KOPT-K1 (cell line): Measurements from ENCODE around the gene PDCD1.

Source experiments
- H3K27ac ChIP-seq: fragments of 200-600 bp; sonication (generic); 2 replicates; pipeline ENCODE4 v1.5.1; 2016; ENCODE audit warnings: antibody characterized with exemption, mild to moderate bottlenecking, low read depth, low read length; ENCODE audit not compliant: poor library complexity, severe bottlenecking
- H3K36me3 ChIP-seq: fragments of 200-600 bp; sonication (generic); 2 replicates; pipeline ENCODE4 v1.5.1; 2017; ENCODE audit warnings: antibody characterized with exemption, mild to moderate bottlenecking, low read length, moderate library complexity; ENCODE audit not compliant: insufficient read depth
- H3K9me3 ChIP-seq: fragments of 200-600 bp; sonication (generic); 2 replicates; pipeline ENCODE4 v1.5.1; 2017; ENCODE audit warnings: antibody characterized with exemption, low read length, mild to moderate bottlenecking; ENCODE audit not compliant: insufficient read depth, poor library complexity, severe bottlenecking

Gene PDCD1

DNA sequence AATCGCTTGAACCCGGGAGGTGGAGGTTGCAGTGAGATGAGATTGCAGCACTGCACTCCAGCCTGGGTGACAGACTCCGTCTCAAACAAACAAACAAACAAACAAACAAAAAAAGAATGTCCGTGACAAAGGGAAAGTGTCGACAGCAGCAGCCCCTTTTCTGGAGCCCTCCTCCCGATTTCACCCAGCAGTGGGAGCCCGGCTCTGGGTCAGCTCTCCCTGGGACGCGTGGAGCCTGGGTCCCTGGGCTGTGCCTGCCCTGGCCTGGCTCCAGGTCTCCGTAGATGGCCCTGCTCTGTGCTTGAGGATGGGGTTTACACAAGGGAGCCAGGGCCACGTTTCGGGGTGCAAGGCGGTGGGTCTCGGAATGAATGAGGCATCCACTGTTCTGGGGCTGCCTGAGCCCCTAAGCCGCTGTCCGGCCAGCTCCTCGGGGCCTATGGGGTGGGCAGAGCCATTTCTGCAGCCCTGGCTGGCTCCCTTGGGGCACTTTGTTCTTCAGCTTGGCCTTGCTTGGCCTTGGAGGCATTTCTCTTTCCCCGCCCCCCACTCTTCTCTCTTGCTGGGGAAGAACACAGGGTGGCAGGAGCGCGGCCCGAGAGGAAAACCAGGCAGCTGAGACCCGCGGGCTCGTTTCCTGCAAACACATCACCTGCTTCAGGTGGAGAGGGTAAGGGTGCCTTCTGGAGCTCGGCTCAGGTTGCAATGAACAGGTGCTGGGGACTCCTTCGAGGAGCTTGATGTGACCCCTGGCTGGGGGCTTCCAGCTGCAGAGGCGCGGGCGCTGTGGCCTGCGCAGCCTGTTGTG is 40.0 kb upstream of the PDCD1 start:
- H3K9me3 ChIP-seq, result no peaks in the 10 kb centered on the region
- H3K27ac ChIP-seq, result no peak overlapping the region

DNA sequence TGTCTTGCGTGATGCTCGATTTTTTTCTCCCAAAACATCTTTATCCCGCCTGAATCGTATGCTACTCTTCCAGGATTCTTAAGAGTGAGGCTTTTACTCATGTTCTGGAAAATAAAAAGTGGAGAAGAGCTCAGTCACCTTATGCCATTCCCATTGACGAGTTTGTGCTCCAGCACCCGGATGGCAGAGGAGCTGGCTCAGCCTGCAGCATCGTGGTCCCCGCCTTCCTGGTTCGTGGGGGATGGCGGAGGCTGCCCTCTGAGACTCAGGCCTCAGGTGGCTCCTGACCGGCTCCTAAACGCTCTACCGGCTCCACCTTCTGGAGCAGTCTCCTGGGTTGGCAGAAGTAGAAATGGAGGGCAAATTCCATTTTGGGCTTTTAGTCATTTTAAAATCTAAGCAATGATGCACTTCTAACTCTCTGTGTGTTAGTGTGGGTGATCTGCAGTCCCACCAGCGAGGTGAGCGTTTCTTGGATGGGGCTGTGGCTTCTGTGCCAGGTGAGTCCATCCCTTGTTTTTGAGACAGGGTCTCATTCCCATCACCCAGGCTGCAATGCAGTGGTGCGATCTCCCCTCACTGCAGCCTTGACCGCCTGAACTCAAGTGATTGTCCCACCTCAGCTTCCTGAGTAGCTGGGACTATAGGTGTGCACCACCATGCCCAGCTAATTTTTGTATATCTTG is 38.7 kb upstream of the PDCD1 start:
- Histone ChIP-seq H3K36me3 (peaks cover 14% of the 10 kb centered on the region), H3K27ac (no peak overlapping the region), H3K9me3 (no peaks in the 10 kb centered on the region)

More for the DNA sequence above, 40.0 kb upstream of the PDCD1 start:
- H3K36me3 ChIP-seq, result peaks cover 10% of the 10 kb centered on the region

GRCh38 chr2:241896746-241897201 is 38.1 kb upstream of the PDCD1 start:
- H3K36me3 ChIP-seq, result peaks cover 17% of the 10 kb centered on the region
- H3K27ac ChIP-seq, result no peak overlapping the region

DNA sequence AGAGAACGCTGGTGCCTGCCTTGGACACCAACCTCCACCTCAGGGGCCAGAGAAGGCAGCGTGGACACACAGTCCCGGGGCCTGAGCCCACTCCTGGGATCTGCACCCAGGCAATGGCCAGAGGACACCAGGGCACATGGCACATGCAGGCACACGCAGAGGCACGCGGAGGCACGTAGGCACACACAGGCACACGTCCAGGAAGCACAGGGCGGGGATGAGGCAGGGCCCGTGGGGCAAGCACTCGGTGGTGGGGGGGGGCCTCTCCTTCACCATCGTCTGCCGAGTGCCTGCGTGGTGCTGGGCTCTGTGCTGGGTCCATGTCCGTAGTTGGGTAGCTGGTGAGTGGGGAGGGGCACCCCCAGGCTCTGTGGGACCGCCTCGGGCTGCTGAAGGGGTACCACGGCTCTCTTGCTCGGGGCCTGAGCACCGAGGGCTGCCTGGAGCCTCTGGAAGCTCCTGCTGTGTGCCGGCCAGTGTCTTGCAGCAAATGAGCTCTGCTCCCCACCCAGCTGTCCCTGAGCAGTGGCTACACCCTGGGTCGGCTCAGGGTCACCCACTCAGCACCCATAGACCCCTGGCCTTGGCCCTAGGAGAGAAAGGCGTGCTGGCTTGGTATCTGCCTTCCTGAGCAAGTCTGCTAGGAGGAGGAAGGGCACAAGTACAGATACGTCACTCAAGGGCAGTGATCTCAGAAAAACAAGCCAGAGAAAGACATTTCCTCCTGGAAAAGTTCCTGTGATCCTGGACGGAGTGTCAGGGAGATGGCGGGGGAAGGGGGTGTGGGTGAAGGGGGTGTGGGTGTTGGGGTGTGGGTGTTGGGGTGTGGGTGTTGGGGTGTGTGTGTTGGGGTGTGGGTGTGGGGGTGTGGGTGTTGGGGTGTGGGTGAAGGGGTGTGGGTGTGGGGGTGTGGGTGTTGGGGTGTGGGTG is 37.3 kb upstream of the PDCD1 start:
- Histone ChIP-seq H3K27ac (no peak overlapping the region), H3K36me3 (peaks cover 24% of the 10 kb centered on the region), H3K9me3 (no peaks in the 10 kb centered on the region)

More at GRCh38 chr2:241896746-241897201, 38.1 kb upstream of the PDCD1 start:
- H3K9me3 ChIP-seq, result no peaks in the 10 kb centered on the region

GRCh38 chr2:241895427-241895711 is 36.7 kb upstream of the PDCD1 start:
- no peaks in the 10 kb centered on the region for H3K9me3 ChIP-seq
- H3K36me3 ChIP-seq, result peaks cover 26% of the 10 kb centered on the region
- H3K27ac ChIP-seq, result no peak overlapping the region

GRCh38 chr2:241894681-241895426 is 36.2 kb upstream of the PDCD1 start:
- Histone ChIP-seq H3K27ac (no peak overlapping the region), H3K9me3 (no peaks in the 10 kb centered on the region), H3K36me3 (peaks cover 29% of the 10 kb centered on the region)

DNA sequence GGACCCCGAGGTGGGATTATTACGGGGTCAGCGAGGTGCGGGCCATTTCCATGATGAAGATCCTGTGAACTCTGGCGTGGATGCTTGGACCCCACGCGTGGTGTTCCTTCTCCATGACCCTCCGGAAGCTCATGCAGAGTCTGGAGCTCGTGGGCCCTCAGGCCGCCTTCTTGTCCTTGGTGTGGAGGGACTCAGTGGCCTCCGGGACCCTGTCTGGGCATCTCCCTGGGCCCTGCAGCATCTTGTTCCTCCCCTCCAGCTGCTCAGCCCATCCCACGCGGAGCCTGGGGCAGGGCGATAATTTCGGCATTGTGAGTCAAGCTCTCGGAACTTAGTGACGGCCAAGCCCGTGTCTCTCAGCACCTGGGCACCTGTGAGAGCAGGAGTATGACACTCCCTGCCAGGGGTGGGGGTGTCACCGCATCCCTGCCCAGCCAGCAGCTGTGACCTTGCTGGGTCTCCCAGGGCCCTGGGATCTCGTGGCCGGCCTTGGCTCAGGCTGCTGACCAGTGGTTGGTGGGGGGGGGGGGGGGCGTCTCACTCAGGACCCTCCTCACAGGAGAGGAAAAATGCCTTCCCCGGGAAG is 35.5 kb upstream of the PDCD1 start:
- H3K36me3 ChIP-seq, result peaks cover 35% of the 10 kb centered on the region
- no peak overlapping the region for H3K27ac ChIP-seq
- H3K9me3 ChIP-seq, result peaks cover 1% of the 10 kb centered on the region

- Histone ChIP-seq H3K9me3 (peaks cover 7% of the 10 kb centered on the region), H3K27ac (no peak overlapping the region), H3K36me3 (peaks cover 41% of the 10 kb centered on the region)
Measured at GRCh38 chr2:241893265-241893664, 34.6 kb upstream of the PDCD1 start.

DNA sequence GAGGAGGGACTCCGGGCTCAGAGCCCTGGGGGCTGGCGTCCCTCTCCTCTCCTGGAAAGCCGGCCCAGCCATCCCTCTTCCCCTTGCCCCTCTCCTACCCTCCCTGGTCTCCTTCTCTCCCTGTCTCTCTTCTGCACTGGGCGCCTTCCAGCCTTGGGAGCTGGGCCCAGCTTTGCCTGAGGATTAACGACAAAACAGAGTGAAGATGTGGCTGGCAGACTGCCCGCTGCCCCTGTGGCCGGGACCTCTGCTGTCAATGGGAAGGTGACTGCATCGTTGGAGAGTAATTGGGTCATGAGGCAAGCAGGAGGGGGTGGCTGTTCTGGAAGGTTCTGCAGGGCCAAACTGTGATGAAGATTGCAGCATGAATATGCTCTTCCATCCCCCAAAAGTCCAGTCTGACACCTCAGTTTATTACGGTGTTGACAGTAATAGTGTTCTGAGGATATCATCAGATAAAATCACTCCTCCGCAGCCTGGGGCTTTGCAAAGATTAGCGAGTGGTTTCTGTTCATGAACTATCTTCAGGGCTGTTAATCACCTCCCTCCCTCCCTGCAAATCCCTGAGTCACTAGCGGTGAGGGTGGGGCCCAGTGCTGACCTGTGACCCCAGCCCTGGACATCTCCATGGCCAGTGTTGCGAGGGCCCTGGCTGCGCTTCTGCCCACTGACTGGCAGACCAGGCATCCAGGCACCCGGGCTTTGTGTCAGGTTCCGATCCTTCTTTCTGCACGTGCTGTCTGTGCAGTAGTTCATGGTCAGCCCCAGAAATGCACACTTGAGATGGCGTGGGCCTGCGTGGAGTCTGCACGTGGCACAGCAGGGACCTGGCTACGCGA is 33.8 kb upstream of the PDCD1 start:
- H3K36me3 ChIP-seq, result peaks cover 41% of the 10 kb centered on the region
- H3K27ac ChIP-seq, result no peak overlapping the region
- peaks cover 7% of the 10 kb centered on the region for H3K9me3 ChIP-seq

DNA sequence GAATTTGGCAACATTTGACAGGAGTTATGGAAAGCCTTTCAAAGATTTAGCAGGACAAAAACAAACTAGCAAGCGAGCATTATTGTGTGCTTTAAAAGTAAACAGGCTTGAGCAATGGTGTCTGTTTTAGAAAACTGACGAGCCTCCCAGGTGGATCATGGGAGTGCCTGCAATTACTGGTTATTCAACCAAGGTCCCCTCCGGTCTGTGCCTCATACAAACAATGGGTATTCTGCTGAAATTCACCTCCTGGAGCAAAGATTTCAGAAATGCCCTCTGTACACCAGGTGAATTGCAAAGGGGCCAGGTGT is 33.2 kb upstream of the PDCD1 start:
- H3K36me3 ChIP-seq, result peaks cover 41% of the 10 kb centered on the region
- H3K27ac ChIP-seq, result no peak overlapping the region
- peaks cover 7% of the 10 kb centered on the region for H3K9me3 ChIP-seq

DNA sequence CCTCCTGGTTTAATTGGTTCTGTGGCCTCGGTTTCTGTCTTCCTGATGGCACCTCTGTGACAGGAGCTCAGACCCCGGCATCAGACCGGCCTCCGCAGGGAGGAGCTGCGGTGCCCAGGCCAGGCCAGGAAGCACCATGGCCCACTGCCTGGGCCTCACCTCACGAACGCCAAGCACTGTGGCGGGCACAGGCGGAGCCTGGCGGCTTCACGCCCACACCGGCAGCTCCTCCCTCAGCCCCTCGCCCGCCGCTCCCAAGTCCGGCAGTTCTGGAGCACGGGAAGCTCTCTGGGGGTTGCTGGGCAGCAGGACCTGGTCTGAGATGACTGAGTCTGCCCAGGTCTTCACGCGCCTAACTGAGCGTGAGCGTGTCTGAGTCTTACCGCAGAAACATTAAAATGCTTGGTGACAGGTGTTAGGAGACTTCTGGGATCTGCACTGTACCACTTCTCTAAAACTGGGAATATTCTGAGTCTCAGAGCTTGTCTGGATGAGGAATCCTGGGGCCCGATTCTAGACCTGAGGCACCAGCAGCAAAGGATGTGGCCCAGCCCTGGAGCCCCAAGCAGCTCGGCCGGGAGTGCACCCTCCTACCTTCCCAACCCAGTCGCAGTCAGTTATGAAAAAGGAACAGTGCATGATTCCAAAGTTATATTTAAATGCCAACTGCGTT is 32.8 kb upstream of the PDCD1 start:
- peaks cover 41% of the 10 kb centered on the region for H3K36me3 ChIP-seq
- H3K9me3 ChIP-seq, result peaks cover 7% of the 10 kb centered on the region
- no peak overlapping the region for H3K27ac ChIP-seq

DNA sequence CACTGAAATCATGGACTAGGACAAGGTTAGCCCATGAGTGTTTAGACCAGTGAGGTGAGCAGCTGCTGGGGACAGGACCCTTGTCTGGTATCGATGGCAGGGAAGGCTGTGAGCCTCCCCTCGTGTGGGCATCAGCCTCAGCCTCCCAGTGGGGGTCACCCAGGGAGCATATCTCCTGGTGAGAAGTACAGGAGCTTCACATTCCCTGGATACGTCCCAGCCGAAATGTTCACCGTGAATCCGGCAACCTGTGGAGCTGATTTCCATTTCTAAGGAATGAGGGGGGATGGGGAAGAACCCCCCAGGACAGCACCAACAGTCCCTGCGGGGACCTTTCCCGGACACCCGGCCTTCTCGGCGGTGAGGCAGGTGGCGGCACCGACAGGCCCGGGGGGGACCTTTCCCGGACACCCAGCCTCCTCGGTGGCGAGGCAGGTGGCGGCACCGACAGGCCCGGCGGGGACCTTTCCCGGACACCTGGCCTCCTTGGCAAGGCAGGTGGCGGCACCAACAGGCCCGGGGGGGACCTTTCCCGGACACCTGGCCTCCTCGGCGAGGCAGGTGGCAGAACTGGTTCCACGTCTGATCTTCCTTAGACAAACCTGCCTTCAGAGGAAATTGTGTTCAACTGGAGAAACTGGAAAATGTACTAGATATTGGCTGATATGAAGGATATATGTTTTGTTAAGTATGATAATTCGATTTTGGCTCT is 32.0 kb upstream of the PDCD1 start:
- H3K9me3 ChIP-seq, result peaks cover 7% of the 10 kb centered on the region
- H3K27ac ChIP-seq, result no peak overlapping the region
- H3K36me3 ChIP-seq, result peaks cover 41% of the 10 kb centered on the region

- peaks cover 55% of the 10 kb centered on the region for H3K36me3 ChIP-seq
- peaks cover 7% of the 10 kb centered on the region for H3K9me3 ChIP-seq
- peak overlapping the region; percentile 22 for H3K27ac ChIP-seq
Measured at GRCh38 chr2:241888641-241889040, 29.9 kb upstream of the PDCD1 start.
